ENCODE data around the gene DTD1.

DNA sequence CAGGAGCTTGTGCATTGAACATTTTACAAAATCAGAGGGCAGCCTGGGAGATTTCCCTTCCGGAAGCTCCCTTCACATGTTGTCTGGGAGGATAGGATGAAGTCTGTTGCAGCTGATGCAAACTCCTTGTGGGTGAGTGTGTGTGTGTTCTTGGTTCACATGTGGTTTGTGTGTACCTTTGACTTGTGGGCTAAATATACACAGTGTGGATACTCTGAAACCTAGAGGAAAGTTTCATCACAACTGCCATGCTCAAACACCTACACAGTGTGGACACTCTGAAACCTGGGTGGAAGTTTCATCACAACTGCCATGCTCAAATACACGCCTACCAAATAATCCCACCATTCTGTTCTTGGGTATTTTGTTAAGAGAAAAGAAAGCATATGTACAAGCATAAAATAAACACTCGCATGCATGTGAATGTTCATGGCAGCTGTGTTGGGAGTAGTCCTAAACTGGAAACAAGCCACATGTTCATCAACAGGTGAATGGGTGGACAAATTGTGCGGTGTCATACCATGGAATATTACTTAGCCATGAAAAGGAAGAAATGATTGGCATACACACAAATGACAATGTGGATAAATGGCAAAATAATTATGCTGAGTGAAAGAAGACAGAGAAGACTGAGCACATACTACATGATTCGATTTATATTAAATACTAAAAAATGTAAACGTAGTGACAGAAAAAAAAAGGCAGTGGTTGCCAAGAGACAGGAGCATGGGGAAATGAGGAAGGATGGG, 227.5 kb downstream of the DTD1 start:
- TF ChIP-seq CTCF (IDR thresholded peaks at IDR 0.05) (no peak), POLR2A (IDR thresholded peaks at IDR 0.05) (no peak)

Measured in esophagus squamous epithelium (tissue), 4 donors.